PC-3 (cell line): ENCODE results near the gene FAF2. TPM values are rescaled to one million over a fixed set of nuclear protein-coding genes. Genes with fewer than 3 reads are reported as not detected.

ENCODE experiments used
- ATAC-seq: fragments of 200-7000 bp; cut with Tn5 transposase; 2 replicates; pipeline ENCODE4 v1.9.1; 2020; ENCODE audit warnings: mild to moderate bottlenecking, moderate library complexity
- BruUV-seq: library from RNA; stranded (reverse); fragments of 400-500 nt; replicated peaks from 2 replicates; lab custom pipeline; 2021; lab: Mats Ljungman, UMichigan
- CTCF ChIA-PET: fragments of 300-600 bp; sonication (Branson Sonifier 250); formaldehyde crosslinking; loops from one replicate; lab custom pipeline; 2022; ENCODE audit warnings: antibody characterized with exemption; lab: Charles Lee
- POLR2A ChIA-PET: fragments of 300-600 bp; sonication (Branson Sonifier 250); formaldehyde crosslinking; loops from one replicate; lab custom pipeline; 2022; ENCODE audit warnings: antibody characterized with exemption; ENCODE audit not compliant: unreplicated experiment; lab: Charles Lee
- DNase-seq: peaks from one replicate; pipeline ENCODE4 v3.0.0-alpha.2; 2015
- H2AFZ ChIP-seq: fragments of 300-600 bp; sonication (generic); 2 replicates; pipeline ENCODE4 v1.6.0; 2016; ENCODE audit warnings: antibody characterized with exemption, low read length
- H3F3A ChIP-seq: fragments of 300-600 bp; sonication (generic); one replicate; pipeline ENCODE4 v1.6.0; 2017; ENCODE audit warnings: antibody characterized with exemption, low read length, control low read depth, mild to moderate bottlenecking; ENCODE audit not compliant: unreplicated experiment
- H3K27ac ChIP-seq: fragments of 300-600 bp; sonication (generic); 2 replicates; pipeline ENCODE4 v1.5.1; 2016; ENCODE audit warnings: mild to moderate bottlenecking, low read length
- H3K27me3 ChIP-seq: fragments of 300-600 bp; sonication (generic); 2 replicates; pipeline ENCODE4 v1.6.1; 2016; ENCODE audit warnings: low read length, mixed read lengths
- H3K36me3 ChIP-seq: fragments of 300-600 bp; sonication (generic); 2 replicates; pipeline ENCODE4 v1.6.1; 2016; ENCODE audit warnings: low read depth, mixed run types, low read length, mixed read lengths
- H3K4me1 ChIP-seq: fragments of 300-600 bp; sonication (generic); 2 replicates; pipeline ENCODE4 v1.5.1; 2016; ENCODE audit warnings: low read length; ENCODE audit not compliant: insufficient read depth
- H3K4me2 ChIP-seq: fragments of 300-600 bp; sonication (generic); 2 replicates; pipeline ENCODE4 v1.6.0; 2016; ENCODE audit warnings: low read length
- H3K4me3 ChIP-seq: fragments of 300-600 bp; sonication (generic); 2 replicates; pipeline ENCODE4 v1.5.1; 2016; ENCODE audit warnings: mild to moderate bottlenecking, low read length, mixed read lengths
- H3K79me2 ChIP-seq: fragments of 300-600 bp; sonication (generic); 2 replicates; pipeline ENCODE4 v1.6.1; 2017; ENCODE audit warnings: low read length, mixed read lengths
- H3K9ac ChIP-seq: fragments of 300-600 bp; sonication (generic); 2 replicates; pipeline ENCODE4 v1.6.0; 2016; ENCODE audit warnings: mild to moderate bottlenecking, low read length
- H3K9me2 ChIP-seq: fragments of 300-600 bp; sonication (generic); replicated peaks from 2 replicates; pipeline ENCODE4 v1.6.1; 2016; ENCODE audit warnings: mixed run types, low read length, mixed read lengths
- H3K9me3 ChIP-seq: fragments of 300-600 bp; sonication (generic); 2 replicates; pipeline ENCODE4 v1.6.1; 2016; ENCODE audit warnings: low read length, mixed read lengths
- H4K20me1 ChIP-seq: fragments of 300-600 bp; sonication (generic); 2 replicates; pipeline ENCODE4 v1.6.1; 2016; ENCODE audit warnings: low read length, mixed read lengths
- CTCF ChIP-seq: fragments of 300-600 bp; sonication (generic); conservative IDR thresholded peaks from 2 replicates; pipeline ENCODE4 v1.5.1; 2017; ENCODE audit warnings: antibody characterized with exemption, low read depth, mild to moderate bottlenecking, low read length
- EZH2 ChIP-seq: fragments of 300-600 bp; sonication (generic); IDR thresholded peaks from one replicate; pipeline ENCODE4 v1.6.1; 2017; ENCODE audit warnings: antibody characterized with exemption, mild to moderate bottlenecking, low read length; ENCODE audit not compliant: unreplicated experiment
- EZH2phosphoT487 ChIP-seq: fragments of 300-600 bp; sonication (generic); IDR thresholded peaks from 2 replicates; pipeline ENCODE4 v1.6.1; 2018; ENCODE audit warnings: mild to moderate bottlenecking, antibody characterized with exemption, low read length, borderline replicate concordance
- intact Hi-C: fragments of 100-400 bp; cut with micrococcal nuclease; formaldehyde crosslinking; loops from 2 replicates; pipeline ENCODE4 v1.9.0; 2023
- total RNA-seq: library from RNA; depleted of rRNA; stranded (reverse); fragments of >200 nt; gene quantifications from 2 replicates; pipeline ENCODE4 v1.2.3, GENCODE V29; 2014

The FAF2 gene
- total RNA-seq, 1 experiment from 2014 or later: 51.4 TPM

- Histone ChIP-seq H3K4me3 (no peak overlapping the region), H3K27ac (no peak overlapping the region), H3F3A (no peaks in the 10 kb centered on the region), H2AFZ (no peak overlapping the region), H3K79me2 (peaks cover 40% of the 10 kb centered on the region), H3K36me3 (no peaks in the 10 kb centered on the region), H3K9me3 (no peaks in the 10 kb centered on the region), H3K4me1 (peaks cover 45% of the 10 kb centered on the region), H3K9me2 (no peaks in the 10 kb centered on the region), H4K20me1 (peaks cover 3% of the 10 kb centered on the region; the same call in 1 of the 2 replicates), H3K4me2 (no peak overlapping the region), H3K9ac (no peak overlapping the region), H3K27me3 (no peaks in the 10 kb centered on the region)
- CTCF ChIA-PET: interaction anchor here (2.5 to 3.2 kb wide), 2 partner anchors 31 to 91 kb away, joined by 13 to 15 read pairs; no protein-coding TSS in a partner anchor
- POLR2A ChIA-PET: interaction anchor here (0.5 kb wide), 1 partner anchor 813 kb away, joined by 11 read pairs; the partner anchor contains the start of gene LMAN2
- BruUV-seq: no TSS peak
- TF ChIP-seq EZH2phosphoT487 (no peak), CTCF (no peak), EZH2 (no peak)
- intact Hi-C loops: loop anchor here (1.0 kb wide), 1 partner anchor 31 kb away; no protein-coding TSS in a partner anchor
- no peak for ATAC-seq
- no peak for DNase-seq
Measured at GRCh38 chr5:176538989-176539384, 90.8 kb downstream of the FAF2 start.

GRCh38 chr5:176540476-176540899 is 92.3 kb downstream of the FAF2 start:
- POLR2A ChIA-PET: no interaction called here
- Histone ChIP-seq H3K9me2 (no peaks in the 10 kb centered on the region), H3K9me3 (no peaks in the 10 kb centered on the region), H3K4me2 (no peak overlapping the region), H3K36me3 (no peaks in the 10 kb centered on the region), H3K4me1 (peaks cover 45% of the 10 kb centered on the region), H4K20me1 (no peaks in the 10 kb centered on the region), H2AFZ (no peak overlapping the region), H3K27ac (no peak overlapping the region), H3K27me3 (no peaks in the 10 kb centered on the region), H3K9ac (no peak overlapping the region), H3F3A (no peaks in the 10 kb centered on the region), H3K4me3 (no peak overlapping the region), H3K79me2 (peaks cover 38% of the 10 kb centered on the region)
- BruUV-seq: no TSS peak
- intact Hi-C loops: no loop called here
- TF ChIP-seq EZH2 (no peak), EZH2phosphoT487 (no peak), CTCF (no peak)
- DNase-seq (no peak), ATAC-seq (no peak)
- CTCF ChIA-PET: no interaction called here

- no peaks in the 10 kb centered on the region for H4K20me1 ChIP-seq
- no peaks in the 10 kb centered on the region for H3F3A ChIP-seq
- H3K36me3 ChIP-seq: no peaks in the 10 kb centered on the region
- intact Hi-C loops: no loop called here
- H3K27me3 ChIP-seq: no peaks in the 10 kb centered on the region
- H3K4me1 ChIP-seq: peaks cover 47% of the 10 kb centered on the region
- H2AFZ ChIP-seq: no peak overlapping the region
- no peak for ATAC-seq
- no peaks in the 10 kb centered on the region for H3K9me2 ChIP-seq
- no peak overlapping the region for H3K4me3 ChIP-seq
- H3K79me2 ChIP-seq: peaks cover 33% of the 10 kb centered on the region
- BruUV-seq: no TSS peak
- H3K4me2 ChIP-seq: no peak overlapping the region
- DNase-seq: no peak
- no peak overlapping the region for H3K27ac ChIP-seq
- CTCF ChIA-PET: no interaction called here
- no peaks in the 10 kb centered on the region for H3K9me3 ChIP-seq
- TF ChIP-seq CTCF (no peak), EZH2 (no peak), EZH2phosphoT487 (no peak)
- no peak overlapping the region for H3K9ac ChIP-seq
- POLR2A ChIA-PET: no interaction called here
Measured at GRCh38 chr5:176540956-176541337, 92.8 kb downstream of the FAF2 start.
